HepG2 (cell line): ENCODE data around the gene UBR1.
A peak's percentile ranks its signal among the peaks of the same experiment; 100 is the strongest.

Experiments
- BHLHE40 ChIP-seq: IDR thresholded peaks from 2 replicates; pipeline ENCODE4 v1.6.1; 2011; ENCODE audit warnings: low read length, improper control_type of control experiment
- CC2D1A ChIP-seq: sonication (generic); formaldehyde crosslinking; IDR thresholded peaks from 2 replicates; pipeline ENCODE4 v1.8.1; 2023; ENCODE audit warnings: mild to moderate bottlenecking, missing genetic modification reagents
- EP300 ChIP-seq, 3 experiments: sonication (generic) in 1 of 3; formaldehyde crosslinking in 1 of 3; IDR thresholded peaks; 2 replicates each; pipeline versions ENCODE4 v1.5.1 to v1.6.1; 2011 to 2020; ENCODE audit warnings: low read depth in 2 of 3, low read length in 2 of 3, borderline replicate concordance in 1 of 3, improper control_type of control experiment in 1 of 3, mild to moderate bottlenecking in 1 of 3, missing genetic modification reagents in 1 of 3, moderate library complexity in 1 of 3
- EZH2 ChIP-seq: conservative IDR thresholded peaks from 2 replicates; pipeline ENCODE4 v1.6.1; 2012; ENCODE audit warnings: mild to moderate bottlenecking, low read depth, low read length, moderate library complexity
- HNRNPUL1 ChIP-seq: fragments of 200-400 bp; formaldehyde crosslinking; IDR thresholded peaks from 2 replicates; pipeline ENCODE4 v1.6.1; 2017; ENCODE audit warnings: low read depth, mild to moderate bottlenecking, low read length, moderate library complexity
- RELA ChIP-seq: sonication (generic); formaldehyde crosslinking; IDR thresholded peaks from 2 replicates; pipeline ENCODE4 v1.4.0; 2020; ENCODE audit warnings: missing genetic modification reagents
- SIN3A ChIP-seq: IDR thresholded peaks from 2 replicates; pipeline ENCODE4 v1.6.1; 2011; ENCODE audit warnings: low read depth, mild to moderate bottlenecking, control low read depth, low read length, borderline replicate concordance
- TF ChIP-seq, protein P1 (sequence below): IDR thresholded peaks from 2 replicates; pipeline ENCODE4 v1.6.1; 2016
- TF ChIP-seq, protein P2 (sequence below): conservative IDR thresholded peaks from 2 replicates; pipeline ENCODE4 v1.6.1; 2018; ENCODE audit warnings: missing genetic modification reagents

- TF ChIP-seq BHLHE40 (no peak), EZH2 (no peak), HNRNPUL1 (no peak), CC2D1A (CRISPR knock-in tag) (no peak), RELA (CRISPR knock-in tag) (no peak), SIN3A (peak; percentile 63; the same call in 1 of the 2 replicates), EP300 (IDR thresholded peaks at IDR 0.05; ENCODE audit: low read depth in 2 of 2, low read length in 2 of 2) (no peak), EP300 (CRISPR knock-in tag; IDR thresholded peaks at IDR 0.05; ENCODE audit: borderline replicate concordance) (no peak)
- TF ChIP-seq, protein P1, sequence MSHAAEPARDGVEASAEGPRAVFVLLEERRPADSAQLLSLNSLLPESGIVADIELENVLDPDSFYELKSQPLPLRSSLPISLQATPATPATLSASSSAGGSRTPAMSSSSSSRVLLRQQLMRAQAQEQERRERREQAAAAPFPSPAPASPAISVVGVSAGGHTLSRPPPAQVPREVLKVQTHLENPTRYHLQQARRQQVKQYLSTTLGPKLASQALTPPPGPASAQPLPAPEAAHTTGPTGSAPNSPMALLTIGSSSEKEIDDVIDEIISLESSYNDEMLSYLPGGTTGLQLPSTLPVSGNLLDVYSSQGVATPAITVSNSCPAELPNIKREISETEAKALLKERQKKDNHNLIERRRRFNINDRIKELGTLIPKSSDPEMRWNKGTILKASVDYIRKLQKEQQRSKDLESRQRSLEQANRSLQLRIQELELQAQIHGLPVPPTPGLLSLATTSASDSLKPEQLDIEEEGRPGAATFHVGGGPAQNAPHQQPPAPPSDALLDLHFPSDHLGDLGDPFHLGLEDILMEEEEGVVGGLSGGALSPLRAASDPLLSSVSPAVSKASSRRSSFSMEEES (CRISPR knock-in tag) = no peak
- TF ChIP-seq, protein P2, sequence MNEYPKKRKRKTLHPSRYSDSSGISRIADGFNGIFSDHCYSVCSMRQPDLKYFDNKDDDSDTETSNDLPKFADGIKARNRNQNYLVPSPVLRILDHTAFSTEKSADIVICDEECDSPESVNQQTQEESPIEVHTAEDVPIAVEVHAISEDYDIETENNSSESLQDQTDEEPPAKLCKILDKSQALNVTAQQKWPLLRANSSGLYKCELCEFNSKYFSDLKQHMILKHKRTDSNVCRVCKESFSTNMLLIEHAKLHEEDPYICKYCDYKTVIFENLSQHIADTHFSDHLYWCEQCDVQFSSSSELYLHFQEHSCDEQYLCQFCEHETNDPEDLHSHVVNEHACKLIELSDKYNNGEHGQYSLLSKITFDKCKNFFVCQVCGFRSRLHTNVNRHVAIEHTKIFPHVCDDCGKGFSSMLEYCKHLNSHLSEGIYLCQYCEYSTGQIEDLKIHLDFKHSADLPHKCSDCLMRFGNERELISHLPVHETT (CRISPR knock-in tag) = peak; percentile 96
Observed at GRCh38 chr15:42920519-42921341, 185.1 kb downstream of the UBR1 start, which contains the start of gene TTBK2.
